ENCODE data around the gene HOXA2. TPM values are rescaled to one million over a fixed set of nuclear protein-coding genes. Genes with fewer than 3 reads are reported as not detected.

Gene HOXA2
- total RNA-seq, 4 donors from 2014 or later, result 0.39 to 2.5 (median 1.8) TPM

GRCh38 chr7:27078616-27079233 lies 23.8 kb downstream of the HOXA2 start:
- intact Hi-C loops (cut with DNase I; ENCODE audit: low total_unique reads), result no loop called here
- WGBS, 2 donors, result 97 to 98% methylated on average over 5 of the region's 5 CpGs

GRCh38 chr7:27073076-27073475 lies 29.4 kb downstream of the HOXA2 start:
- H3K4me3 ChIP-seq (ENCODE audit: low read depth, poor library complexity, severe bottlenecking), result no peak overlapping the region
- TF ChIP-seq POLR2A (IDR thresholded peaks at IDR 0.05), result no peak
- no peak for TF ChIP-seq CTCF (IDR thresholded peaks at IDR 0.05)
- intact Hi-C loops (cut with DNase I; ENCODE audit: low total_unique reads), result no loop called here
- no peak for DNase-seq (ENCODE audit: low spot score in 2 of 2)

More at GRCh38 chr7:27078616-27079233, 23.8 kb downstream of the HOXA2 start:
- no peak for DNase-seq (ENCODE audit: low spot score in 2 of 2)
- TF ChIP-seq CTCF (IDR thresholded peaks at IDR 0.05) (no peak), POLR2A (IDR thresholded peaks at IDR 0.05) (no peak)
- H3K4me3 ChIP-seq (ENCODE audit: low read depth, poor library complexity, severe bottlenecking), result no peak overlapping the region

GRCh38 chr7:27071622-27072390 lies 30.7 kb downstream of the HOXA2 start:
- intact Hi-C loops (cut with DNase I; ENCODE audit: low total_unique reads), result no loop called here
- TF ChIP-seq CTCF (IDR thresholded peaks at IDR 0.05) (no peak), POLR2A (IDR thresholded peaks at IDR 0.05) (no peak)
- no peak overlapping the region for H3K4me3 ChIP-seq (ENCODE audit: low read depth, poor library complexity, severe bottlenecking)
- no peak for DNase-seq (ENCODE audit: low spot score in 2 of 2)
- 84 to 88% methylated on average over 6 of the region's 6 CpGs for WGBS, 2 donors

- TF ChIP-seq POLR2A (IDR thresholded peaks at IDR 0.05), result no peak
- no peak for TF ChIP-seq CTCF (IDR thresholded peaks at IDR 0.05)
- intact Hi-C loops (cut with DNase I; ENCODE audit: low total_unique reads), result no loop called here
- no peak overlapping the region for H3K4me3 ChIP-seq (ENCODE audit: low read depth, poor library complexity, severe bottlenecking)
- WGBS, 2 donors, result 97 to 100% methylated on average over 1 of the region's 1 CpG
- DNase-seq (ENCODE audit: low spot score in 2 of 2), result no peak
Measured at GRCh38 chr7:27068259-27068658, 34.2 kb downstream of the HOXA2 start.

- no peak for DNase-seq (ENCODE audit: low spot score in 2 of 2)
- no peak overlapping the region for H3K4me3 ChIP-seq (ENCODE audit: low read depth, poor library complexity, severe bottlenecking)
- intact Hi-C loops (cut with DNase I; ENCODE audit: low total_unique reads), result no loop called here
- TF ChIP-seq POLR2A (IDR thresholded peaks at IDR 0.05), result no peak
- no peak for TF ChIP-seq CTCF (IDR thresholded peaks at IDR 0.05)
- 61 to 67% methylated on average over 3 of the region's 3 CpGs for WGBS, 2 donors
Measured at GRCh38 chr7:27066148-27066547, 36.3 kb downstream of the HOXA2 start.
